ENCODE measurements around the gene DFFA.

GRCh38 chr1:10519016-10519417 is 46.7 kb upstream of the DFFA start:
- TF ChIP-seq POLR2A (IDR thresholded peaks at IDR 0.05; ENCODE audit: low read depth) (no peak), EP300 (IDR thresholded peaks at IDR 0.05) (no peak), POLR2AphosphoS5 (IDR thresholded peaks at IDR 0.05) (no peak)
- TF ChIP-seq, protein P1, sequence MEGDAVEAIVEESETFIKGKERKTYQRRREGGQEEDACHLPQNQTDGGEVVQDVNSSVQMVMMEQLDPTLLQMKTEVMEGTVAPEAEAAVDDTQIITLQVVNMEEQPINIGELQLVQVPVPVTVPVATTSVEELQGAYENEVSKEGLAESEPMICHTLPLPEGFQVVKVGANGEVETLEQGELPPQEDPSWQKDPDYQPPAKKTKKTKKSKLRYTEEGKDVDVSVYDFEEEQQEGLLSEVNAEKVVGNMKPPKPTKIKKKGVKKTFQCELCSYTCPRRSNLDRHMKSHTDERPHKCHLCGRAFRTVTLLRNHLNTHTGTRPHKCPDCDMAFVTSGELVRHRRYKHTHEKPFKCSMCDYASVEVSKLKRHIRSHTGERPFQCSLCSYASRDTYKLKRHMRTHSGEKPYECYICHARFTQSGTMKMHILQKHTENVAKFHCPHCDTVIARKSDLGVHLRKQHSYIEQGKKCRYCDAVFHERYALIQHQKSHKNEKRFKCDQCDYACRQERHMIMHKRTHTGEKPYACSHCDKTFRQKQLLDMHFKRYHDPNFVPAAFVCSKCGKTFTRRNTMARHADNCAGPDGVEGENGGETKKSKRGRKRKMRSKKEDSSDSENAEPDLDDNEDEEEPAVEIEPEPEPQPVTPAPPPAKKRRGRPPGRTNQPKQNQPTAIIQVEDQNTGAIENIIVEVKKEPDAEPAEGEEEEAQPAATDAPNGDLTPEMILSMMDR (IDR thresholded peaks at IDR 0.05) = no peak
